ENCODE results near the gene EXOC3.
A peak's percentile ranks its signal among the peaks of the same experiment; 100 is the strongest.

GRCh38 chr5:446883-447263 is 3.9 kb downstream of the EXOC3 start:
- TF ChIP-seq CTCF (IDR thresholded peaks at IDR 0.05) (peak; percentile 57), POLR2AphosphoS5 (IDR thresholded peaks at IDR 0.05; ENCODE audit: low read depth, low read length) (no peak), REST (IDR thresholded peaks at IDR 0.05; ENCODE audit: insufficient read depth in 1 of 2, low read depth in 2 of 2, low read length in 1 of 2) (no peak)
